Measurements from ENCODE around the gene ACYP2. TPM values are rescaled to one million over a fixed set of nuclear protein-coding genes. Genes with fewer than 3 reads are reported as not detected.

The ACYP2 gene
- total and polyA plus RNA-seq, 2 donors (not counting 1 experiment from before 2014, with no cell fraction given) = 14.0 to 17.2 TPM

DNA sequence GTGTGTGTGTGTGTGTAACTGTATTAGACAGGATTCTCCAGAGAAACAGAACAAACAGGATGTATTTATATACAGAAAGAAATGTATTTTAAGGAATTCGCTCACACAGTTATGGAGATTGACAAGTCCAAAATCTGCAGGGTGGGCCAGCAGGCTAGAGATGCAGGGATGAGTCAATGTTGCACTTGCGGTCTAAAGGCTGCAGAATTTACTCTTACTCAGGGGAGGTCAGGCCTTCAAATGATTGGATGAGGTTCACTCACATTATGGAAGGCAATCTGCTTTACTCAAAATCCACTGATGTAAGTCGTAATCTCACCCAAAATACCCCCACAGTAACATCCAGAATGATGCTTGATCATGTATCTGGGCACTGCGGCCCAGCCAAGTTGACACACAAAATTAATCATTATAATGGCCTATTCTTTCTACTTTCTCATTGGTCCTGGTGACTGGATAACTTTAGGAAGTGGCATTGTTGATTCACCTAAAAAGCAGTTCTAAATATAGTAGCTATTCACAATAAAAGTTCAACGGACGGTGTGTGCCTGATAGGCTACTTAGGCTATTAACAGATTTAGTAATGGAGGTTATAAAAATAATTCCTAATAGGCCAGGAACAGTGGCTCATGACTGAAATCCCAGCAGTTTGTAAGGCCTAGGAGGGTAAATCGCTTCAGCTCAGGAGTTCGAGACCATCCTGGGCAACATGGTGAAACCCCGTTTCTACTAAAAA lies 40.6 kb upstream of the ACYP2 start:
- Histone ChIP-seq H3K36me3 (replicated peaks in 1 of 2; ENCODE audit: control extremely low read depth in 1 of 2, control insufficient read depth in 1 of 2, extremely low read depth in 1 of 2, insufficient read depth in 2 of 2, low read length in 1 of 2) (peaks cover 0 to 1% of the 10 kb centered on the region in 2 experiments), H2AFZ (ENCODE audit: insufficient read depth, low read depth, low read length, poor library complexity, severe bottlenecking) (no peak overlapping the region), H3K9ac (ENCODE audit: low read length) (no peak overlapping the region), H3K79me2 (ENCODE audit: control insufficient read depth, insufficient read depth, low read length) (no peaks in the 10 kb centered on the region), H3K27ac (ENCODE audit: low read length in 2 of 2) (no peak overlapping the region), H4K20me1 (ENCODE audit: control insufficient read depth, insufficient read depth, low read length, poor library complexity, severe bottlenecking) (no peaks in the 10 kb centered on the region), H3K4me3 (ENCODE audit: control extremely low read depth in 1 of 5, extremely low read depth in 1 of 5, insufficient read depth in 1 of 5, low read depth in 2 of 5, low read length in 4 of 5) (no peak overlapping the region), H3K4me2 (replicated peaks; ENCODE audit: low read depth, low read length, poor library complexity, severe bottlenecking) (no peak overlapping the region), H3K4me1 (ENCODE audit: control insufficient read depth in 2 of 2, insufficient read depth in 2 of 2, low read length in 2 of 2) (peaks cover 7 to 11% of the 10 kb centered on the region in 2 donors), H3K27me3 (replicated peaks in 1 of 4; ENCODE audit: control extremely low read depth in 1 of 4, control insufficient read depth in 3 of 4, insufficient read depth in 4 of 4, low read length in 3 of 4) (no peaks in the 10 kb centered on the region), H3K9me3 (ENCODE audit: control extremely low read depth in 1 of 3, control insufficient read depth in 2 of 3, insufficient read depth in 1 of 3, low read length in 2 of 3) (peaks cover 0 to 6% (median 0%) of the 10 kb centered on the region in 3 donors)
- CTCF ChIA-PET = no interaction called here
- Mint-ChIP-seq H3K4me3 (no peak overlapping the region), H3K4me1 (peaks cover 18% of the 10 kb centered on the region), H3K9me3 (ENCODE audit: insufficient read depth) (no peaks in the 10 kb centered on the region), H3K27ac (no peak overlapping the region), H3K27me3 (no peaks in the 10 kb centered on the region)
- intact Hi-C loops (cut with micrococcal nuclease) = no loop called here
- DNase-seq = no peak
- TF ChIP-seq, protein P1, sequence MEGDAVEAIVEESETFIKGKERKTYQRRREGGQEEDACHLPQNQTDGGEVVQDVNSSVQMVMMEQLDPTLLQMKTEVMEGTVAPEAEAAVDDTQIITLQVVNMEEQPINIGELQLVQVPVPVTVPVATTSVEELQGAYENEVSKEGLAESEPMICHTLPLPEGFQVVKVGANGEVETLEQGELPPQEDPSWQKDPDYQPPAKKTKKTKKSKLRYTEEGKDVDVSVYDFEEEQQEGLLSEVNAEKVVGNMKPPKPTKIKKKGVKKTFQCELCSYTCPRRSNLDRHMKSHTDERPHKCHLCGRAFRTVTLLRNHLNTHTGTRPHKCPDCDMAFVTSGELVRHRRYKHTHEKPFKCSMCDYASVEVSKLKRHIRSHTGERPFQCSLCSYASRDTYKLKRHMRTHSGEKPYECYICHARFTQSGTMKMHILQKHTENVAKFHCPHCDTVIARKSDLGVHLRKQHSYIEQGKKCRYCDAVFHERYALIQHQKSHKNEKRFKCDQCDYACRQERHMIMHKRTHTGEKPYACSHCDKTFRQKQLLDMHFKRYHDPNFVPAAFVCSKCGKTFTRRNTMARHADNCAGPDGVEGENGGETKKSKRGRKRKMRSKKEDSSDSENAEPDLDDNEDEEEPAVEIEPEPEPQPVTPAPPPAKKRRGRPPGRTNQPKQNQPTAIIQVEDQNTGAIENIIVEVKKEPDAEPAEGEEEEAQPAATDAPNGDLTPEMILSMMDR (IDR thresholded peaks at IDR 0.05) = no peak
- TF ChIP-seq EZH2 (IDR thresholded peaks at IDR 0.05; ENCODE audit: borderline replicate concordance, insufficient read depth, low read depth, low read length, poor library complexity, severe bottlenecking) = no peak
- no peak for ATAC-seq (ENCODE audit: low read depth)
- WGBS (ENCODE audit: insufficient coverage) = 90% methylated on average over 2 of the region's 9 CpGs
- POLR2A ChIA-PET = no interaction called here

DNA sequence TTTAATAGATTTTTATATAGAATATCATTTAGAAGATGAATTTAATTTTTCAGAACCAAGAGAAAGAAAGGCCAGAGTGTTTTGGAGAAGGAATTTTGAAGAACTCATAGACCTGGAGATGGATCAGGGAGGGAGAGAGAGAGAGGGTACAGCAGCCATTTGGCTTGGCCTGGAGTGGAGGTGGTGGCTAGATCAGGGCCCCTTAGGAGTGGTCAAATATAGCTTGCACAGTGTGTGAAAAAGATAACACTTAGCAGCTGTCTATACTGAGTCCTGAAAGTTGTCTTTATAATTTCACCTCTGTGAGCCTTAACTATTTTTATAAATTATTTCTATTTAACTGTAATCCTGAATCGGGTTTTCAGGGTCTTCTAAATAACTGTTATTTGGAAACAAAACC lies 38.8 kb upstream of the ACYP2 start:
- Histone ChIP-seq H3K4me2 (replicated peaks; ENCODE audit: low read depth, low read length, poor library complexity, severe bottlenecking) (no peak overlapping the region), H2AFZ (ENCODE audit: insufficient read depth, low read depth, low read length, poor library complexity, severe bottlenecking) (no peak overlapping the region), H3K79me2 (ENCODE audit: control insufficient read depth, insufficient read depth, low read length) (no peaks in the 10 kb centered on the region), H3K4me1 (ENCODE audit: control insufficient read depth in 2 of 2, insufficient read depth in 2 of 2, low read length in 2 of 2) (peaks cover 3% of the 10 kb centered on the region in 2 donors), H4K20me1 (ENCODE audit: control insufficient read depth, insufficient read depth, low read length, poor library complexity, severe bottlenecking) (no peaks in the 10 kb centered on the region), H3K4me3 (ENCODE audit: control extremely low read depth in 1 of 5, extremely low read depth in 1 of 5, insufficient read depth in 1 of 5, low read depth in 2 of 5, low read length in 4 of 5) (no peak overlapping the region), H3K9me3 (ENCODE audit: control extremely low read depth in 1 of 3, control insufficient read depth in 2 of 3, insufficient read depth in 1 of 3, low read length in 2 of 3) (peaks cover 0 to 3% (median 0%) of the 10 kb centered on the region in 3 donors), H3K27ac (ENCODE audit: low read length in 2 of 2) (no peak overlapping the region), H3K27me3 (replicated peaks in 1 of 4; ENCODE audit: control extremely low read depth in 1 of 4, control insufficient read depth in 3 of 4, insufficient read depth in 4 of 4, low read length in 3 of 4) (no peaks in the 10 kb centered on the region), H3K9ac (ENCODE audit: low read length) (no peak overlapping the region), H3K36me3 (replicated peaks in 1 of 2; ENCODE audit: control extremely low read depth in 1 of 2, control insufficient read depth in 1 of 2, extremely low read depth in 1 of 2, insufficient read depth in 2 of 2, low read length in 1 of 2) (peaks cover 0 to 1% of the 10 kb centered on the region in 2 experiments)
- Mint-ChIP-seq H3K4me1 (peaks cover 12% of the 10 kb centered on the region), H3K27ac (no peak overlapping the region), H3K9me3 (ENCODE audit: insufficient read depth) (no peaks in the 10 kb centered on the region), H3K4me3 (no peak overlapping the region), H3K27me3 (no peaks in the 10 kb centered on the region)
- POLR2A ChIA-PET = no interaction called here
- intact Hi-C loops (cut with micrococcal nuclease) = no loop called here
- CTCF ChIA-PET = interaction anchor here (1.3 kb wide), 1 partner anchor 31 kb away, joined by 4 read pairs; no protein-coding TSS in a partner anchor
- ATAC-seq (ENCODE audit: low read depth) (no peak), DNase-seq (no peak)
- WGBS (ENCODE audit: insufficient coverage) = no CpG with 5 or more reads among the region's 1 CpG
- TF ChIP-seq EZH2 (IDR thresholded peaks at IDR 0.05; ENCODE audit: borderline replicate concordance, insufficient read depth, low read depth, low read length, poor library complexity, severe bottlenecking) = no peak
- TF ChIP-seq, protein P1 (IDR thresholded peaks at IDR 0.05) = no peak
